Colonic mucosa (tissue), 4 donors: ENCODE results near the gene TMEM271. TPM values are rescaled to one million over a fixed set of nuclear protein-coding genes. Genes with fewer than 3 reads are reported as not detected.

Source experiments
- DNase-seq: peaks from one replicate; pipeline ENCODE4 v3.0.0-alpha.2; 2020
- H3K27ac ChIP-seq: fragments of 200-600 bp; one replicate; pipeline ENCODE4 v1.8.0; 2021
- H3K27me3 ChIP-seq: fragments of 200-600 bp; one replicate; pipeline ENCODE4 v1.8.0; 2021
- H3K36me3 ChIP-seq: fragments of 200-600 bp; one replicate; pipeline ENCODE4 v1.8.0; 2021
- H3K4me1 ChIP-seq: fragments of 200-600 bp; one replicate; pipeline ENCODE4 v1.8.0; 2021; ENCODE audit warnings: mild to moderate bottlenecking
- H3K4me3 ChIP-seq: fragments of 200-600 bp; one replicate; pipeline ENCODE4 v1.8.0; 2021
- H3K9ac ChIP-seq, 2 donors: one replicate each; pipeline ENCODE4 v1.7.0; 2013; ENCODE audit warnings: control low read depth in 2 of 2, low read depth in 2 of 2, low read length in 2 of 2
- H3K9me3 ChIP-seq: fragments of 200-600 bp; one replicate; pipeline ENCODE4 v1.8.0; 2021
- CTCF ChIP-seq: fragments of 200-600 bp; IDR thresholded peaks from one replicate; pipeline ENCODE4 v1.8.0; 2022; ENCODE audit warnings: antibody characterized with exemption, mild to moderate bottlenecking
- intact Hi-C: fragments of 100-400 bp; cut with DNase I; formaldehyde crosslinking; loops from one replicate; pipeline ENCODE4 v1.14.1; 2022
- total RNA-seq, 2 donors: library from RNA; stranded (reverse); fragmentation: NEBNext Ultra II Directional in 1 of 2; extraction: Animal tissue kit (Norgen Biotek cat#: 25700) in 1 of 2; gene quantifications; one replicate each; pipeline ENCODE4 v1.2.1, GENCODE V29; 2021
- donor health status: healthy.
- donor health status: DM: no; HTN: no; CAD: no.
- donor health status: DM: no; HTN: no; CAD: no.

TMEM271 gene
- total RNA-seq, 2 donors from 2014 or later = not detected

GRCh38 chr4:575281-576141, 584 bp downstream of the TMEM271 start:
- intact Hi-C loops = no loop called here

GRCh38 chr4:574346-575161, 1.5 kb downstream of the TMEM271 start:
- DNase-seq = no peak
- H3K4me3 ChIP-seq = no peak overlapping the region
- H3K9me3 ChIP-seq = no peaks in the 10 kb centered on the region
- H3K27me3 ChIP-seq = peaks cover 42% of the 10 kb centered on the region
- H3K9ac ChIP-seq = no peak overlapping the region
- TF ChIP-seq CTCF = no peak
- H3K4me1 ChIP-seq = no peaks in the 10 kb centered on the region
- intact Hi-C loops = no loop called here
- no peaks in the 10 kb centered on the region for H3K36me3 ChIP-seq
- H3K27ac ChIP-seq = no peak overlapping the region

More at GRCh38 chr4:575281-576141, 584 bp downstream of the TMEM271 start:
- Histone ChIP-seq H3K4me1 (no peaks in the 10 kb centered on the region), H3K27me3 (peaks cover 42% of the 10 kb centered on the region), H3K27ac (no peak overlapping the region), H3K9me3 (no peaks in the 10 kb centered on the region), H3K9ac (no peak overlapping the region), H3K4me3 (no peak overlapping the region), H3K36me3 (no peaks in the 10 kb centered on the region)
- no peak for TF ChIP-seq CTCF
- no peak for DNase-seq

GRCh38 chr4:573122-573892, 2.8 kb downstream of the TMEM271 start:
- no peak for DNase-seq

GRCh38 chr4:572594-572993, 3.5 kb downstream of the TMEM271 start:
- no peaks in the 10 kb centered on the region for H3K9me3 ChIP-seq
- no peak for DNase-seq
- H3K4me1 ChIP-seq = no peaks in the 10 kb centered on the region
- no peak for TF ChIP-seq CTCF
- H3K9ac ChIP-seq = no peak overlapping the region
- H3K27me3 ChIP-seq = peaks cover 23% of the 10 kb centered on the region
- H3K36me3 ChIP-seq = no peaks in the 10 kb centered on the region
- intact Hi-C loops = no loop called here
- H3K27ac ChIP-seq = no peak overlapping the region
- H3K4me3 ChIP-seq = no peak overlapping the region

More at GRCh38 chr4:573122-573892, 2.8 kb downstream of the TMEM271 start:
- no peak for TF ChIP-seq CTCF
- no peak overlapping the region for H3K27ac ChIP-seq
- no peaks in the 10 kb centered on the region for H3K36me3 ChIP-seq
- no peaks in the 10 kb centered on the region for H3K4me1 ChIP-seq
- no peaks in the 10 kb centered on the region for H3K9me3 ChIP-seq
- no peak overlapping the region for H3K4me3 ChIP-seq
- H3K9ac ChIP-seq = no peak overlapping the region
- intact Hi-C loops = no loop called here
- peaks cover 30% of the 10 kb centered on the region for H3K27me3 ChIP-seq
